ENCODE results near the gene EEIG1.

GRCh38 chr9:127974001-127974768 lies 6.6 kb downstream of the EEIG1 start:
- TF ChIP-seq ZNF274 (IDR thresholded peaks at IDR 0.05; ENCODE audit: low read depth, low read length) = no peak
- TF ChIP-seq SUZ12 (IDR thresholded peaks at IDR 0.05; ENCODE audit: extremely low read depth, insufficient read depth, insufficient read length) = no peak

Data from NT2/D1 (cell line).